ENCODE measurements around the gene TBC1D24.

TBC1D24 gene

DNA sequence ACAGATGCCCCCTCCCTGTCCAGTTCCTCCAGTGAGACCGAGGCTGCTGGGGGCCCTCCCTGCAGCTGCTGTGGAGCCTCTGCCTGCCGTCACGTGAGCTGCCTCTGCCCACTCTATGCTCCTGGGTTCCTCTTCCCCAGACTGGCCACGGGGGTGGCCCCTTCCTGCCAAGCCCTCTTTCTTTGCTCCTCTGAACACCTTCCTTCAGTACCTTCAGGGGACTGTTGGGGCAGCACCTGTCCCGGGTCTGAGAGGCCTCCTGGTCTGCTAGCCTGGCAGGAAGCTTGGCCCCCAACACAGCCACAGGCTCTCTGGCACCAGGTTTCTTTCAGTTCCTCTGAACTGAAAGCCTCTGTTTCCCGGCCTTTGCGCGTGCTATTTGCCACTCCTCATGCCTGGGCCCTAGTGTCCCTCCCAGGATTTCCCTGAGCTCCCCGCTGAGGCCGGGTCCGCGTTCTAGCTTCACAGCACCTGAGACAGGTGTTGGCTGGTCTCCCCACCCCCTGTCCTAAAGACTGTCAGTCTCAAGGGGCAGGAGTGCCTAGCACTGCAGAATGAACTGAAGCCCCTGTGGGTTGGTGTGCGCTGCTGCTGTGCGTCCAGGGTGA, 32.2 kb downstream of the TBC1D24 start:
- TF ChIP-seq, protein P1, sequence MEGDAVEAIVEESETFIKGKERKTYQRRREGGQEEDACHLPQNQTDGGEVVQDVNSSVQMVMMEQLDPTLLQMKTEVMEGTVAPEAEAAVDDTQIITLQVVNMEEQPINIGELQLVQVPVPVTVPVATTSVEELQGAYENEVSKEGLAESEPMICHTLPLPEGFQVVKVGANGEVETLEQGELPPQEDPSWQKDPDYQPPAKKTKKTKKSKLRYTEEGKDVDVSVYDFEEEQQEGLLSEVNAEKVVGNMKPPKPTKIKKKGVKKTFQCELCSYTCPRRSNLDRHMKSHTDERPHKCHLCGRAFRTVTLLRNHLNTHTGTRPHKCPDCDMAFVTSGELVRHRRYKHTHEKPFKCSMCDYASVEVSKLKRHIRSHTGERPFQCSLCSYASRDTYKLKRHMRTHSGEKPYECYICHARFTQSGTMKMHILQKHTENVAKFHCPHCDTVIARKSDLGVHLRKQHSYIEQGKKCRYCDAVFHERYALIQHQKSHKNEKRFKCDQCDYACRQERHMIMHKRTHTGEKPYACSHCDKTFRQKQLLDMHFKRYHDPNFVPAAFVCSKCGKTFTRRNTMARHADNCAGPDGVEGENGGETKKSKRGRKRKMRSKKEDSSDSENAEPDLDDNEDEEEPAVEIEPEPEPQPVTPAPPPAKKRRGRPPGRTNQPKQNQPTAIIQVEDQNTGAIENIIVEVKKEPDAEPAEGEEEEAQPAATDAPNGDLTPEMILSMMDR (IDR thresholded peaks at IDR 0.05; ENCODE audit: insufficient read depth, low read depth, low read length, missing control alignments) = no peak
- DNase-seq (ENCODE audit: low read depth) = no peak
- no peak overlapping the region for H3K4me3 ChIP-seq (ENCODE audit: low read length)

DNA sequence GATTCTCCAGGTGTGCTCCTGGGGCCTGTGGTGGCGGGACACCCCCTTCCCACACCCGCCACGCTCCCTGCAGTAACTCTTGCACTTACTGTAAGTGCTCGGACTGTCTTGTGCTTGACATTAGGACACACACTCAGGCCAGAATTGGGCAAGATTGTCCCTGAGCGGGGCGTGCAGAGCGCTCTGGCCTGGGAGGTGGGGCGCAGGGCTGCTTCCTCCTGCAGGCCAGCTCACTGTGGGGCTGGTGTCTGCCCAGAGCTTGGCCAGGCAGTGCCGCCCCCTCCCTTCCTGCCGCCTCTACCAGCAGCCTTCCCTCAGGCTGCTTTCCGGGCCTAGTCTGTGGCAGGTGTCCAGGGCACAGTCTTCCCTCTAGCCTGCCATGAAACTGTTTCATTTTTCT, 32.7 kb downstream of the TBC1D24 start:
- TF ChIP-seq, protein P1 (IDR thresholded peaks at IDR 0.05; ENCODE audit: insufficient read depth, low read depth, low read length, missing control alignments) = no peak
- H3K4me3 ChIP-seq (ENCODE audit: low read length) = no peak overlapping the region
- DNase-seq (ENCODE audit: low read depth) = no peak

DNA sequence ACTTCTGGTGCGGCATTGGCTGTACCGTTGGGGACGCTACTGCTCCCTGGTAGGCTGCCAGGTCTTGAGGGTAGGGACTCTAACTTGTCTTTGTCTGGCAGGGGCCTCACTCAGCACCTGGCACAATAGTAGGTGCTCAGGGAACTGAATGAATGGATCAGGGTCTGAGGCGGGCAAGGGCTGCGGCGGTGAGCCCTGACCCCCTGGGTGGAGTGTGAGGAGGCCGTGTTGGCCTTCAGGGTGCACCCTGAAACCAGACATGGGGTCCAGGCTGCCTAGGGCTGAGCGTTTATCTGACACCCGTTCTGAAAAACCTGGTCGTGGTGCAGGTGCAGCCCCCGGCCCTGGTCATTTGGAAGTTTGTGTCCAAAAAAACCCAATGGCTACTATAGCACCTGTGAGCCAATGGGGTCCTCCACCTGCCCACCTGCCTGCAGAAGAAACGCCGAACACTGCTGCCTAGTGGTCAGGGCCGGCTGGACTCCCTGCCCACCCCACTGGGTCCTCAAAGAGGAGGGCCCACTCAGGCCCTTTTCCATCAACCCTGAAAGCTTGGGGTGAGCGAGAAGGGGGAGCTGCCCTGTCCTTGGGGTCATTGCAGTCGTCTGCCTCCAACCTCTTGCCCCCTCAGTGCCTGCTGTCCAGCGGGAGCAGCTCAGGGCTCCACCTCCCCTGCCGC, 33.9 kb downstream of the TBC1D24 start:
- TF ChIP-seq, protein P1 (IDR thresholded peaks at IDR 0.05; ENCODE audit: insufficient read depth, low read depth, low read length, missing control alignments) = no peak
- DNase-seq (ENCODE audit: low read depth) = no peak
- no peak overlapping the region for H3K4me3 ChIP-seq (ENCODE audit: low read length)

DNA sequence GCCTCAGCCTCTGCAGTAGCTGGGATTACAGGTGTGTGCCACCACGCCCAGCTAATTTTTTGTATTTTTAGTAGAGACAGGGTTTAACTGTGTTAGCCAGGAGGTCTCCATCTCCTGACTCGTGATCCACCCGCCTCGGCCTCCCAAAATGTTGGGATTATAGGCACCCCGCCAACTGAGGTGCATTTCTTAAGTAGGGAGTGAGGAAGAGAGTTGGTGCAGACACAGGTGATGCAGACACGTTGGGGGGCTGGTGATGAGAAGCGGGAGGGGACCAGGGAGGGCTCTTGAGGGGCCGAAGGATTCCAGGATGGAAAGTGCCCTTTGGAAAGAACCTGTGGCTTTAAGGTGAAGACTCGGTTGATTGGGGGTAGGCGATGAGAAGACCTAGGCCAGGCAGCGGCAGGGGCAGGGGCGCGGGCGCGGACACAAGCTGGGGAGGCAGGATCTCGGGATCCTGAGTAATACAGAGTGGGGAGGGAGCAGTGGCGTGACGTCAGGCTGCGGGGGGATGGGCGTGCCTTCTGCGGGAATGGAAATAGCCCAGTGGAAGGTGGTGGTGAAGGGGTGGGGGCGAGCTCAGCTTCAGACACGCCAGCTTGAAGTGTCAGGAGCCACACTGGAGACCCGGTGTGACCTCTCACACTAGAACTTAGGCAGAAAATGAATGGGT, 36.3 kb downstream of the TBC1D24 start:
- TF ChIP-seq, protein P1 (IDR thresholded peaks at IDR 0.05; ENCODE audit: insufficient read depth, low read depth, low read length, missing control alignments) = no peak
- no peak overlapping the region for H3K4me3 ChIP-seq (ENCODE audit: low read length)
- DNase-seq (ENCODE audit: low read depth) = peak; percentile 57

DNA sequence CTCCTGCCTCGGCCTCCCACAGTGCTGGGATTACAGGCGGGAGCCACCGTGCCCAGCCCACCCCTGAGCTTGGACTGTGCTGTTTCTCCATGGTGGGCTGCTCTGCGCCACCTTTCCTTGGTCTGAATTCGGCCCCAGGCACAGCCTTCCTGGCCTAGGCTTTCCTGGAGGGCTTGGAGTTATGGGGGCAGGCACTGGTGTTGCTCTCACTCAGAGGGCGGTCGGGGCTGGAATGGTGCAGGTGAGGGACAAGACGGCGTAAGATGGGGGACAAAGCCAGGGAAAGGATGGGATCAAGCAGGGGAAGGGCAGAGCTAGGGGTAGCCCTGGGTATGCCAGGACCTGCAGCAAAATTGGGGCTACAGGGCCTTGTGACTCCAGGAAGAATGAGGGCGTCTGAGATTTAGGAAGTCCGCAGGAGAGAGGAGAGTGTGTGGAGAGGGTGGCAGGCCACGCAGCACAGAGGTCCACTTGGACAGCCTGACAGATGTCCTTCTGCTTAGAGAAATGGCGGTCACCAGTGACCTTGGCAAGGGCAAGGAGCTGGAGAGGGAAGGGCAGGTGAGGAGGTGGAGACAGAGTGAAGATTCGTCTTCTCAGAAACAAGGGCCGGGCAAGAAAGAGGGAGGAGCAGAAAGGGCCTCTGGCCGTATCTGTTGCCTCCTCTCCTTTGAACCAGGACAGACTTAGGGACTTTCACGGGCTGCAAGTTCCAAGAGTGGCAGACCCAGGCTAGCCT, 37.2 kb downstream of the TBC1D24 start:
- no peak overlapping the region for H3K4me3 ChIP-seq (ENCODE audit: low read length)
- TF ChIP-seq, protein P1 (IDR thresholded peaks at IDR 0.05; ENCODE audit: insufficient read depth, low read depth, low read length, missing control alignments) = no peak
- DNase-seq (ENCODE audit: low read depth) = no peak

DNA sequence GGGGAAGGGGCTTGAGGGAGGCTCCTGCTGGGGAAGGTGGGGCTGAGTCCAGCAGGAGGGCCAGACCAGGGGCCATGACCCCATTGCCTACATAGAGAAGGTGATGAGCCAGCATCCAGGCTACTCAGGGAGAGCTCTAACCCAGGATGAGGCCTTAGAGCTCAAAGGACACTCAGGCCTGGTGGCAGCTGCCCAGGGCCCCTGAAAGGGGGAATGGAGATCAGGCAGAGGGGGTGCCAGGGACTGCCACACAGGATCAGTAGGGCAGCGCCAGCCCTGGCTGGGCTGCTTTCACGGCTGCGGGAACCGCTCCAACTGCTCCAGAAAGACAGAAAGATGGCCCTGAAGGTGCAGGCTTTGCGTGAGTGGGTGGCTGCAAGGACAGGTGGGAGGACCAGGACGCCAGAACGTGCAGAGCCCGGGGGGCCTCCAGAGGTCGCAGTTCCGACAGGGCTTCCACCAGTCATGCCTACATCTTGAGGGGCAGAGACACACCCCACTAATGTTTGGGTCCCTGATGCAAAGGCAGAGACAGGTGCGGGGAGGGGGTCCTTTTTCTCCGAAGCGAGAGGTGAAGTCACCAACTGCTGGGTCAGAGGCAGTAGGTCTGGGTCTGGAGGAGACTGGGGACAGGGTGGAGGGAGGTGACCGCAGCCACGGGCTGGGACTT, 37.9 kb downstream of the TBC1D24 start:
- DNase-seq (ENCODE audit: low read depth) = no peak
- TF ChIP-seq, protein P1 (IDR thresholded peaks at IDR 0.05; ENCODE audit: insufficient read depth, low read depth, low read length, missing control alignments) = no peak
- H3K4me3 ChIP-seq (ENCODE audit: low read length) = peak overlapping the region; percentile 43
